Measurements from ENCODE around the gene KLF2.

KLF2 gene

GRCh38 chr19:16308081-16308480 lies 16.5 kb upstream of the KLF2 start:
- Histone ChIP-seq H3K4me2 (ENCODE audit: insufficient read depth, low read length) (no peak overlapping the region), H3K36me3 (ENCODE audit: insufficient read depth, low read length) (no peaks in the 10 kb centered on the region), H3K79me2 (ENCODE audit: insufficient read depth, low read length) (no peaks in the 10 kb centered on the region), H3K27me3 (ENCODE audit: insufficient read depth, low read length, poor library complexity) (no peaks in the 10 kb centered on the region), H2AFZ (ENCODE audit: low read depth, low read length) (no peak overlapping the region), H3K9me3 (ENCODE audit: insufficient read depth, low read length, severe bottlenecking) (no peaks in the 10 kb centered on the region), H3K9ac (ENCODE audit: low read depth, low read length) (no peak overlapping the region), H3K27ac (ENCODE audit: low read length) (no peak overlapping the region), H4K20me1 (ENCODE audit: insufficient read depth, low read length) (no peaks in the 10 kb centered on the region), H3K4me1 (ENCODE audit: insufficient read depth, low read length) (no peaks in the 10 kb centered on the region), H3K4me3 (ENCODE audit: low read depth in 1 of 2, low read length in 2 of 2) (no peak overlapping the region)
- ATAC-seq (ENCODE audit: insufficient read depth, low read depth) (no peak), DNase-seq (no peak)
- TF ChIP-seq EZH2 (IDR thresholded peaks at IDR 0.05; ENCODE audit: borderline replicate concordance, low read depth, low read length, severe bottlenecking) = no peak
- no peak for TF ChIP-seq CTCF (IDR thresholded peaks at IDR 0.05; ENCODE audit: borderline replicate concordance, extremely low read depth, low read length, poor library complexity, severe bottlenecking)

DNA sequence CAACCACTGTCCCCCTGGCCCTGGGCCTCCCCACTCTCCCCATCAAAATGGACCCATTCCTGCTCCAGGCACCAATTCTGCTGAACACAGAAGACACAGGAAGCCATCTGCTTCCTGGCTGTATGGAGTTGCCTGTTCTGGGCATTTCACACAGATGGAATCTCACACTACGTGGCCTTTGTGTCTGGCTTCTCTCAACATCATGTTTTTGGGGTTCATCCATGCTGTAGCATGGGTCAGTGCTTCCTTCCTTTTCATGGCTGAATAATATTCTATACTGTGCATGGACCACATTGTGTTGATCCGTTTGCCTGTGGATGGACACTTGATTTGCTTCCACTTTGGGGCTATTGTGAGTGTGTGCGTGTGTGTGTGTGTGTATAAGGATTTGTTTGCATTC lies 15.0 kb upstream of the KLF2 start:
- Histone ChIP-seq H3K27me3 (ENCODE audit: insufficient read depth, low read length, poor library complexity) (no peaks in the 10 kb centered on the region), H3K9me3 (ENCODE audit: insufficient read depth, low read length, severe bottlenecking) (no peaks in the 10 kb centered on the region), H3K79me2 (ENCODE audit: insufficient read depth, low read length) (no peaks in the 10 kb centered on the region), H2AFZ (ENCODE audit: low read depth, low read length) (no peak overlapping the region), H3K36me3 (ENCODE audit: insufficient read depth, low read length) (no peaks in the 10 kb centered on the region), H3K4me3 (ENCODE audit: low read depth in 1 of 2, low read length in 2 of 2) (no peak overlapping the region), H3K27ac (ENCODE audit: low read length) (no peak overlapping the region), H3K9ac (ENCODE audit: low read depth, low read length) (no peak overlapping the region), H3K4me1 (ENCODE audit: insufficient read depth, low read length) (no peaks in the 10 kb centered on the region), H4K20me1 (ENCODE audit: insufficient read depth, low read length) (no peaks in the 10 kb centered on the region), H3K4me2 (ENCODE audit: insufficient read depth, low read length) (no peak overlapping the region)
- no peak for TF ChIP-seq EZH2 (IDR thresholded peaks at IDR 0.05; ENCODE audit: borderline replicate concordance, low read depth, low read length, severe bottlenecking)
- no peak for TF ChIP-seq CTCF (IDR thresholded peaks at IDR 0.05; ENCODE audit: borderline replicate concordance, extremely low read depth, low read length, poor library complexity, severe bottlenecking)
- DNase-seq (no peak), ATAC-seq (ENCODE audit: insufficient read depth, low read depth) (no peak)

- no peak for TF ChIP-seq CTCF (IDR thresholded peaks at IDR 0.05; ENCODE audit: borderline replicate concordance, extremely low read depth, low read length, poor library complexity, severe bottlenecking)
- TF ChIP-seq EZH2 (IDR thresholded peaks at IDR 0.05; ENCODE audit: borderline replicate concordance, low read depth, low read length, severe bottlenecking) = no peak
- no peaks in the 10 kb centered on the region for H3K4me1 ChIP-seq (ENCODE audit: insufficient read depth, low read length)
- no peaks in the 10 kb centered on the region for H4K20me1 ChIP-seq (ENCODE audit: insufficient read depth, low read length)
- no peak overlapping the region for H3K27ac ChIP-seq (ENCODE audit: low read length)
- H3K9ac ChIP-seq (ENCODE audit: low read depth, low read length) = no peak overlapping the region
- H2AFZ ChIP-seq (ENCODE audit: low read depth, low read length) = no peak overlapping the region
- H3K9me3 ChIP-seq (ENCODE audit: insufficient read depth, low read length, severe bottlenecking) = no peaks in the 10 kb centered on the region
- no peaks in the 10 kb centered on the region for H3K36me3 ChIP-seq (ENCODE audit: insufficient read depth, low read length)
- peaks cover 11% of the 10 kb centered on the region for H3K27me3 ChIP-seq (ENCODE audit: insufficient read depth, low read length, poor library complexity)
- H3K4me3 ChIP-seq (ENCODE audit: low read depth in 1 of 2, low read length in 2 of 2) = no peak overlapping the region
- H3K79me2 ChIP-seq (ENCODE audit: insufficient read depth, low read length) = no peaks in the 10 kb centered on the region
- DNase-seq (no peak), ATAC-seq (ENCODE audit: insufficient read depth, low read depth) (no peak)
- H3K4me2 ChIP-seq (ENCODE audit: insufficient read depth, low read length) = no peak overlapping the region
Measured at GRCh38 chr19:16315825-16316505, 8.7 kb upstream of the KLF2 start.
